ENCODE results near the gene MST1.

The MST1 gene

GRCh38 chr3:49673715-49674496 is 15.4 kb downstream of the MST1 start, which contains the start of gene APEH:
APEH (plus strand) TSS chr3:49674351; CDS start chr3:49674402, 51 bp downstream.
- DNase-seq, result no peak

GRCh38 chr3:49673121-49673714 is 16.1 kb downstream of the MST1 start:
- DNase-seq, result no peak

DNA sequence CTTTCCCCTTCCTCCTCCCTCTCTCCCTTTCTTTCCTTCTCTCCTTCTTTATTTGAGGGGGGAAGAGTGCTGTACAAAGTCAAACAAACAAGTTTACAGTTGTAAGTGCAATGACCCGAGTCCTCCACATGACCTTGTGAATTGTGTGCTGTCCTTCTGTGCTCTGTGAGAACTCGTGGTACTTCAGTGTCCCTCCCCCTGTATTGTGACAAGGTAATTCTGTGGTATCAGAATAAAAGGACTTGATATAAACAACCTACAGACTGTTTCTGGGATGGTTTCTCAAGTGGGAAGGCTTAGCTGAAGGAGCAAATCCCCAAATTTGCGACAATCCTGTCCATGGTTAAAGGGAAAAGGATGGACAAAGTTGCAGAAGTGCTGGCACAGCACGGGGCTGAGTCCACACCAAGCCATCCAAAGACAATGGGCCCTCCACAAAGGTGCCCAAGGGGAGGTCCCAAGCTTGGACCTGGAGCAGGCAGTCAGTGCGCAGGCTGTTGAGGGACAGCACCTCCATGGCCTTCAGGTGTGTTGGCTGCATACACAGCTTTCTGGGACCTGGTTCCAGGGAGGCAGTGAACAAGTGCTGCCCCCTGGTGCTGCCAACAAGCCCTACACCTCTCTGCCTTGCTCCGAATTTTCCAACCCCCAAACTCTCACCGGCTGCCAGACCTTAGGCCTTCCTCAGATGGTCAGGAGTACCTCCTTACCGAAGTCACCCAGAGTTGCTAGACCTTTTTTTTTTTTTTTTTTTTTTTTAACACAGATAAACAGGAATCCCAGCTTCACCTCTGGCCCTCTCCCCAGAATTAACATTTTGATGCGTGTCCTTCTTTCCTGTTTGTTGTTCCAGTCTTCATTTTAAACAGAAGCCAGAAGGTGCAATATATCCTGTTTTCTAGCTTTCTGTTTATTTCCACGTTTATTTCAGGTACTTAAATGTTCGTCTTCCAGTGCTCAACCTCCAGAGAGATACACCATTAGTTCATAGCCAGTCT is 17.7 kb downstream of the MST1 start:
- no peak for DNase-seq

DNA sequence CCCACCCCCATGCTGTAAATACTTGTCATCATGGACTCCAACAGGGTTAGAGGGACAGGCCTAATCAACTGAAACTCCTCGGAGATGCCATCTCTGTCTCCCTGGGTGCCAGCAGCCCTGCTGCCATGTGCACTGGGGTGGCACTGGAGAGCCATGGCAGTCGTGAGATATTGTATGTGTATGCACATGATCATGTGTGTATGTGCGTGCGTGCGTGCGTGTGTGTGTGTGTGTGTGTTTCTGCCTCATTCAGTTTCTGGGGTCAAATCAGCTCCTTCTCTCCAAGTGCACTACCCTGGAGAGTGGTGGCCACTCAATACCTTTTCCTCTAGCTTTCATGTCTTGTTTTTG is 18.4 kb downstream of the MST1 start:
- no peak for DNase-seq

DNA sequence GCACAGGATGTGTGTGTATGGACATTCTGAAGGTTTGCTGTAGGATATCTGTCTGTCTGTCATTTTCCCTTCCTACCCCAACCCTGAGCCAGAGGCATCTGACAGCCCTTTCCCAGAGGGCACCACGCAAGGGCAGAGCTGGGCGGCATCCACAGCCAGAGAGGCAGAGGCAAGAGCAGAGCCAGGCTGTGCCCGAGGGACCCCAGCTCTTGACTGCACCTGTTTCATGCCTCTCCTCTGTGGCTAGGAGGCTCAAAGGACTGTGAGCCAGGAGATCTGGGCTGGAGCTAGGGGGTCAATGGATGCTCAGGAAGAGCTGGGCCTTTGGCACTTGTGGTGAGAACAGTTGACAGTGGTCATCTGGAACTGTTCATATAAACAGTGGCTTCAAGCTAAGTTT is 19.9 kb downstream of the MST1 start:
- DNase-seq, result no peak

DNA sequence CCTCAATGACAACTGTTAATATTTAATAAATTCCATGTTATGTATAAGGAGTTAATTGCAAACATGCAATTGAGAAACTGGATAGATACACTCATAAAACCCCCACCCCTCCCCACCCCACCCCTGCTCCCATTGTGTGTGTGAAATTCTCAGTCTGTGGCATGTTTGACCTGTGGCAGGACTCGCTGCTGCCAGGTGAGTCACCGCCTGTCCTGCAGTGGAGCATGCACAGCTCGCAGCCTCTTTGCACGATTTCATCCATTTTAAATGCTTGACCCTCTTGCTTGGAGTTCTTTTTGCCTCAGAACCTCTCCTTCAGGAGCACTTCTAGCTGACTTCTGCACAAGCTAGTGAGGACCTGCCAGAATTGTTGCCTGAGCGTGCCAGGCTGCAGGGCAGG is 20.4 kb downstream of the MST1 start:
- no peak for DNase-seq

DNA sequence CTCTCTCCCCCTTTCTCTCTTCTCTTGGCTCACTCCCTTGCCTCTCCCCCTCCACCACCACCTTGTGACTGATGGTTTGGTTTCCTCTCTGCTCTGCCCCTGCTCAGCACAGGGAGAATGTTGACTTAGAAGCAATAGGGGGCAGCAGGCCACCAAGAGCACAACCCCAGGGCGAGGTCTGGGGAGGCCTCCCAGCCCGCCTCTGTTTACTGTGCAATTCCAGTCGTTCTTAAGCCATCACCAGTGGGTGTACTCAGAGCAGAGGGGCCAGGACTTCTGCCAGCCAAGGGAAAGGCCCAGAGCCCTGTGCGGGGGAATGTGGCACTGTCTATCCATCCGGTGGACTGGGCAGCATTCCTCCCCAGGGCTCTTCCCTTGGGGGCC is 20.9 kb downstream of the MST1 start:
- DNase-seq, result no peak

GRCh38 chr3:49667701-49668413 is 21.4 kb downstream of the MST1 start:
- no peak for DNase-seq

DNA sequence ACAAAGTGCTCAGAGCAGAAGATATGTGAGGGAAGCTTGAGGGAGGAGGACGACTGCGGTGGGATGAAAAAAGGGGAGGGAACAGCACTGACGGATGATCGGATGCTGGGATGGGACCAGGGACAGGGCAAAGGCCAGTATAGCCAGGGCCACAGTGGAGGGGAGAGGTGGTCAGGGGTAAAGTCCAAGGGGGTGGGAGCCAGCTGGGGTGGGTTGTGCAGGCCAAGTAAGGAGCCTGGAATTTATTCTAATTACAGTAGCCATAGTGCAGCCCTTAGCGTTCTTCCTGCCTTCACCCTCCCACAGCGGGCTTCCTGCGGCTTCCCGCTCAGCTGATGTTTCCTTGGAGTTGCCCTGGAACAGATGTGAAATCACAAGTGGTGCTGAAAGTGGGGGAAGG is 22.7 kb downstream of the MST1 start:
- DNase-seq, result no peak

DNA sequence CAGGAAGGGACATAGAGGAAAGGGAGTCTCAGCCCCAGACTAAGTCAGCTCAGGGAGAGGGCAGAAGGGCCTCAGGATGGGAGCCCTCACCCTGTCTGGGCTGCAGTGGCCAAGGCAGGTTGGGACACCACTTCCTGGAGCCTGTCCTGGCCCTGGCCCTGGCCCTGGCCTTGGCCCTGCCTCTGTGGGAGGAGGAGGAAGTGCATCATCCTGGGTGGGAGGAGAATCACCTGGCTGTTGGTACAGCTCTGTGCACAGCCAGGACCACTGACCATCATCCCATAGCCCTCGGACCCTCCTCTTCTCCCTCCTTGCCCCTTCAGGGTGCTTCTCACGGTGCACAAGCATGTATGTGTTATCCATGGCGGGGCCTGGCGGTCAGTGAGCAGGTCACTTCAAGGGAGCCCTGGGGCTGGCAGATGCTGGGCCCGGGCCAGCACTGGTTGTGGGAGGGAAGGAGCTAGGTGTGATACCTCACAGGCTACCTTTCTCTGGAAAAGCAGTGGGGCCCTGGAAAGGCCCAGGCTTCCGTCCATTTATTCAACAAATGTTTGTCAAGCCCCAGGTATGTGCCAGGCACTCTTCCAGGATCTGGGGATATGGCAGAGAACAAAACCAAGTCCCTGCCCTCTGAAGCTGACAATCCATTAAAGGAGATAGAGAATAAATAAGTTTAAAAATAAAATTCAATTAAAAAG is 23.3 kb downstream of the MST1 start:
- DNase-seq, result no peak

GRCh38 chr3:49664300-49664699 is 25.0 kb downstream of the MST1 start:
- no peak for DNase-seq

GRCh38 chr3:49663831-49664230 is 25.4 kb downstream of the MST1 start:
- DNase-seq, result no peak

DNA sequence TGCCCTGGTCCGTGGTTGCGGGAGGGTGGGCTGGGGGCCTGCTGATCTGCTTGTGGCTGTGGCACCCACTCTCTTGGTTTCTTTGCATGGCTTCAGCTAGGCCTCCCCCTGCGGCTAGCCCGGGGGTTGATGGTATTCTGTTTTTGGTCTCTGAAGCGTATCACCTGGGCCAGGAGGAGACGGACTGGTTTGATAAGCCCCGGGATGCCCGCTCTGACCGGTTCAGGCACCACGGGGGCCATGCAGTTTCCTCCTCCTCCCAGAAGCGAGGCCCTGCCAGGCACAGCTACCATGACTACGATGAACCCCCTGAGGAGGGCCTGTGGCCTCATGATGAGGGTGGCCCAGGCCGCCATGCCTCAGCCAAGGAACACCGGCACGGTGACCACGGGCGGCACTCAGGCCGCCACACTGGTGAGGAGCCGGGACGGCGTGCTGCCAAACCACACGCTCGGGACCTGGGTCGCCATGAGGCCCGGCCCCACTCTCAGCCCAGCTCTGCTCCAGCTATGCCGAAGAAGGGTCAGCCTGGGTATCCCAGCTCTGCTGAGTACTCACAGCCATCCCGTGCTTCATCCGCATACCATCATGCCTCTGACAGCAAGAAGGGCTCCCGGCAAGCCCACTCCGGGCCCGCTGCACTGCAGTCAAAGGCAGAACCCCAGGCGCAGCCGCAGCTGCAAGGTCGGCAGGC is 26.4 kb downstream of the MST1 start:
- DNase-seq, result no peak

DNA sequence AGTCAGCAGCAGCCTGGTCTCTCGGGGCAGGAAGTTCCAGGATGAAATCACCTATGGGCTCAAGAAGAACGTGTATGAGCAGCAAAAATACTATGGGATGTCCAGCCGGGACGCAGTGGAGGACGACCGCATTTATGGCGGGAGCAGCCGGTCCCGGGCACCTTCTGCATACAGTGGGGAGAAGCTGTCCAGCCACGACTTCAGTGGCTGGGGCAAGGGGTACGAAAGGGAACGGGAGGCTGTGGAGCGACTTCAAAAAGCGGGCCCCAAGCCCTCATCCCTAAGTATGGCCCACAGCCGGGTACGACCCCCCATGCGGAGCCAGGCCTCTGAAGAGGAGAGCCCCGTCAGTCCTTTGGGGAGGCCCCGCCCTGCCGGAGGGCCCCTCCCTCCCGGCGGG is 27.3 kb downstream of the MST1 start:
- no peak for DNase-seq

GRCh38 chr3:49661281-49661680 is 28.0 kb downstream of the MST1 start:
- no peak for DNase-seq

DNA sequence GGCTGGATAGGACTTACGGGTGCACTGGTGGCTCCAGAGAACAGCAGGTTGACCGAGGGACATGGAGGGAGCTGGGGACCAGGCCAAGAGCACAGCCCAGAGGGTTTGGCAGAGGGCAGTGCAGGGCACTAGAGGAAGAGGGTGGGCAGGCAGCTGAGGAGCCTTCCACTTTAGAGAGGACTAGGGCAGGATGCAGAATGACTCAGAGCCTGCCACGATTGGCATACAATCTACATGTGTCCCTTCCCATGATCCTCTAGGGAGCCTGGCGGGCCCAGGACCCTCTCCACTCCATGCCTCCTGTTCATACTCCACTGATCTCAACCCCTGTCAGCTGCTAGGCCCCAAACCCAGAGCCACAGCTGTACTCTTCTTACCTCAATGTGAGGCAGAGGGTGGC is 29.5 kb downstream of the MST1 start:
- no peak for DNase-seq

DNA sequence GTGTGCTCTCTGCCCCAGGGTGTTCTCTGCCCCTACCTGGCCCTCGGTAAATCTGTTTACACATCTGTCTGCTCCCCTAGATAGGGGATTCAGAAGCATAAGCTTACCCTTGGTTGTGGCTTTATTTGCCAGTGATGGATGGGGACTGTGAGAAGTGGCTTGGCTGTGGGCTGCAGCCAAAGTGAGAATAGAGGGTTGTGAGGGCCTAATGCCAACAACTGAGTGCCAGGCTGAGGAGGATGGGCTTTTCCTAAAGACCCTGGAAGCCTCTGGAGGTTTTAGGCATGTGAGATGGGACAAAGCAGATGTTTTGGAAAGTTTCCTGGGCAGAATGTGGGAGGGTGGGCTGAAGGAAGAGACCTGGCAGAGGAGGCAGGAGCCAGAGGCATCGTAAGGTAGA is 30.6 kb downstream of the MST1 start:
- no peak for DNase-seq

DNA sequence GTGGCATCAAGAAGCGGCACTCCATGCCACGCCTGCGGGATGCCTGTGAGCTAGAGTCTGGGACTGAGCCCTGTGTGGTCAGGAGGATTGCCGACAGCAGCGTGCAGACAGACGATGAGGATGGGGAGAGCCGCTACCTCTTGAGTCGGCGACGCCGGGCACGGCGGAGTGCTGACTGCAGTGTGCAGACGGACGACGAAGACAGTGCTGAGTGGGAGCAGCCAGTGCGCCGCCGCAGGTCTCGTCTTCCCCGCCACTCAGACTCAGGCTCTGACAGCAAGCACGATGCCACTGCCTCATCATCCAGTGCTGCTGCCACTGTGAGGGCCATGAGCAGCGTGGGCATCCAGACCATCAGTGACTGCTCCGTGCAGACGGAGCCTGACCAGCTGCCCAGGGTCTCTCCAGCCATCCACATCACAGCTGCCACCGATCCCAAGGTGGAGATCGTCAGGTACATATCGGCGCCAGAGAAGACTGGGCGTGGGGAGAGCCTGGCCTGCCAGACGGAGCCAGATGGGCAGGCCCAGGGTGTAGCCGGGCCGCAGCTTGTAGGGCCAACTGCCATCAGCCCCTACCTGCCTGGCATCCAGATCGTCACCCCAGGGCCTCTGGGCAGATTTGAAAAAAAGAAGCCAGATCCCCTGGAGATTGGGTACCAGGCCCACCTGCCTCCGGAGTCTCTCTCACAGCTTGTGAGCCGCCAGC is 31.9 kb downstream of the MST1 start:
- DNase-seq, result no peak

- no peak for DNase-seq
Observed at GRCh38 chr3:49656541-49657112, 32.6 kb downstream of the MST1 start.

DNA sequence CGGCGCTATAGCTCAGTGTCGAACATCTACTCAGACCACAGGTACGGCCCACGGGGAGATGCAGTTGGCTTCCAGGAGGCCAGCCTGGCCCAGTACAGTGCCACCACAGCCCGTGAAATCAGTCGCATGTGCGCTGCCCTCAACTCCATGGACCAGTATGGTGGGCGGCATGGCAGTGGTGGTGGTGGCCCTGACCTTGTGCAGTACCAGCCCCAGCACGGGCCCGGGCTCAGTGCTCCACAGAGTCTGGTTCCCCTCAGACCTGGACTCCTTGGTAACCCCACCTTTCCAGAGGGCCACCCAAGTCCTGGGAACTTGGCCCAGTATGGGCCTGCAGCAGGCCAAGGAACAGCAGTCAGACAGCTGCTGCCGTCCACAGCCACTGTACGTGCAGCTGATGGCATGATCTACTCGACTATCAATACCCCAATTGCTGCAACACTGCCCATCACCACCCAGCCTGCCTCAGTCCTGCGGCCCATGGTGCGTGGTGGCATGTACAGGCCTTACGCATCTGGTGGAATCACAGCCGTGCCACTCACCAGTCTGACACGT is 33.5 kb downstream of the MST1 start:
- no peak for DNase-seq
